Large intestine (tissue), 3 donors: Measurements from ENCODE around the gene C3orf70. TPM values are rescaled to one million over a fixed set of nuclear protein-coding genes. Genes with fewer than 3 reads are reported as not detected.
A peak's percentile ranks its signal among the peaks of the same experiment; 100 is the strongest.

Experiments
- DNase-seq, 2 donors: peaks; one replicate each; pipeline versions ENCODE4 v3.0.0 to v3.0.0-alpha.2; 2013
- H3K27ac ChIP-seq: one replicate; pipeline ENCODE4 v1.5.1; 2013; ENCODE audit warnings: low read length
- H3K27me3 ChIP-seq: 2 replicates; pipeline ENCODE4 v1.6.1; 2013; ENCODE audit warnings: low read length; ENCODE audit not compliant: control insufficient read depth, insufficient read depth
- H3K36me3 ChIP-seq: 2 replicates; pipeline ENCODE4 v1.6.1; 2013; ENCODE audit warnings: low read length; ENCODE audit not compliant: control insufficient read depth, insufficient read depth
- H3K4me1 ChIP-seq: one replicate; pipeline ENCODE4 v1.6.1; 2013; ENCODE audit warnings: low read length; ENCODE audit not compliant: control insufficient read depth, insufficient read depth
- H3K4me3 ChIP-seq: one replicate; pipeline ENCODE4 v1.5.1; 2013; ENCODE audit warnings: low read length
- H3K9me3 ChIP-seq: one replicate; pipeline ENCODE4 v1.6.1; 2013; ENCODE audit warnings: mild to moderate bottlenecking, low read depth, low read length, moderate library complexity; ENCODE audit not compliant: control insufficient read depth
- WGBS: methylation state at CpG from one replicate; pipeline ENCODE4 v1.1.5; 2013; ENCODE audit warnings: low lambda C conversion rate; ENCODE audit not compliant: insufficient coverage; 5-methylcytosine and 5-hydroxymethylcytosine counted together
- polyA plus RNA-seq: library from polyadenylated mRNA; unstranded; fragments of 120-200 nt; gene quantifications from one replicate; pipeline ENCODE4 v1.2.1, GENCODE V29; 2013

Gene C3orf70
- polyA plus RNA-seq, 1 donor = 10.2 TPM

DNA sequence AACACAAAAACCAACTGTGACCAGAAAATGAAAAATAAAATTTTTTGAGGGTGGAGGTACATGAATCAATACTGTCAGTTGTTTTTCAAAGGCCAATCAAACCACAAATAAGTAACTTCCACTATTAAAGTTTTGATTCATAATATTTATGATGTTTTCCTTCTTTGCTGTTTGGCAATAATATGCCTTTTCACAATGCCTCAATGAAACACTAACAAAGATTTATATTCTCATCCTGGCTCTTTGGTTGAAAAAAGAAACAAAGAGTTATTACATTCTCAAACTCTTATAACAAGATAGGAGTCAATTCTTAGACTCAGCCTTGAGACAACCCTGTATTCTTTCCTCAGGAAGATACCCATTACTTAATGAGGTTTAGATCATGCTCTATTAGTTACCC is 63.1 kb downstream of the C3orf70 start:
- no peak overlapping the region for H3K27ac ChIP-seq
- H3K4me3 ChIP-seq = no peak overlapping the region
- DNase-seq = no peak
- no peaks in the 10 kb centered on the region for H3K36me3 ChIP-seq
- no peaks in the 10 kb centered on the region for H3K4me1 ChIP-seq
- no peaks in the 10 kb centered on the region for H3K9me3 ChIP-seq
- no peaks in the 10 kb centered on the region for H3K27me3 ChIP-seq

DNA sequence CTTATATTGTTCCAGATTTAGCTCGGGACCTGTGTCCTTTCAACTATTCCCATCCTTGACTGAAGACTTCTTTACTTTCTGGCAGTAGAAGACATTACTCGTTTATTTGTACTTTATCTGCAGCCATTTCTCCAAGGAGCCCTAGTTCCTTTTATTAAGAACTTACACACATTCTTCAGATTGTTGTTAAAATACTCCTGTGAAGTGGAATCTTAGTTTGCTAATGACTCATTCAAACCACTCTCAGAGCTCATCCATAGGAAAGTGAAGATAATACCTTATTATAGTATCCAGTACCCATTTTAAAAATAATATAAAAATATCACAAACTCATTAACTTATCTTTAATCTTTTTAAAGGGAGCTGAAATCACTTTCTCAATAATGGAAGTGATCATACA is 63.5 kb downstream of the C3orf70 start:
- WGBS = 70% methylated on average over 2 of the region's 2 CpGs
- Histone ChIP-seq H3K4me1 (no peaks in the 10 kb centered on the region), H3K27ac (no peak overlapping the region), H3K27me3 (no peaks in the 10 kb centered on the region), H3K4me3 (no peak overlapping the region), H3K36me3 (no peaks in the 10 kb centered on the region), H3K9me3 (no peaks in the 10 kb centered on the region)
- no peak for DNase-seq

DNA sequence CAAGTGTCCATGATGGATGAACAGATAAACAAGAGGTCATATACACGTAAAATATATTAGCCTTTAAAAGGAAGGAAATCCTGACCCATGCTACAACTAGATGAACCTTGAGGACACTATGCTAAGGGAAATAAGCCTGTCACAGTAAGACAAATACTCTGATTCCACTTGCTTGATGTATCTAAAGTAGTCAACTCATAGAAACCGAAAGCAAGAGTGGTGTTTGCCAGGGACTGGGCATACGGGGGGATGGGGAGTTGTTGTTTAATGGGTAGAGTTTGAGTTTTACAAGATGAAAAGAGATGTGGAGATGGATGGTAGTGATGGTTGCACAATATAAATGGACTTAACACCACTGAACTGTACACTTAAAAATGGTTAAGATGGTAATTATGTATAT is 65.4 kb downstream of the C3orf70 start:
- WGBS = 50% methylated on average over 1 of the region's 3 CpGs
- no peaks in the 10 kb centered on the region for H3K36me3 ChIP-seq
- no peaks in the 10 kb centered on the region for H3K27me3 ChIP-seq
- no peaks in the 10 kb centered on the region for H3K4me1 ChIP-seq
- no peak overlapping the region for H3K4me3 ChIP-seq
- DNase-seq = no peak
- H3K9me3 ChIP-seq = no peaks in the 10 kb centered on the region
- no peak overlapping the region for H3K27ac ChIP-seq

DNA sequence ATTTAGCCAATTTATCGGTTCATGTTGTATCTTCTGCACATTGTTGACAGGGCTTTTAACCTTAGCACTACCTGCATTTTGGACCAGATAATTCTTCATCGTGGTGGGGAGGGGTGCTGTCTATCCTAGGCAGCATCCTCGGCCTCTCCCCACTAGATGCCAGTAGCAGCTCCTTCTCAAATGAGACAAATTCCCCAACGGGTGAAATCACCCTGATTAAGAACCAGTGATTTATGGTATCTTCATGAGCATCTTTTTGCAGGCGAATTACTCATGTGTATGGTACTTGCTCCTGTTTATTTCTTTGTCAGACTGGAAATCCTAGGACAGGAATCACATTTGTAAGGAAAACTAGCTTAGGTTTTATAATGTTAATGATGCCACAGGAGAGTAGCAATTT is 68.0 kb downstream of the C3orf70 start:
- Histone ChIP-seq H3K4me1 (peaks cover 5% of the 10 kb centered on the region), H3K36me3 (peaks cover 5% of the 10 kb centered on the region), H3K9me3 (no peaks in the 10 kb centered on the region), H3K4me3 (no peak overlapping the region), H3K27ac (no peak overlapping the region), H3K27me3 (no peaks in the 10 kb centered on the region)
- 83% methylated on average over 1 of the region's 5 CpGs for WGBS
- no peak for DNase-seq

DNA sequence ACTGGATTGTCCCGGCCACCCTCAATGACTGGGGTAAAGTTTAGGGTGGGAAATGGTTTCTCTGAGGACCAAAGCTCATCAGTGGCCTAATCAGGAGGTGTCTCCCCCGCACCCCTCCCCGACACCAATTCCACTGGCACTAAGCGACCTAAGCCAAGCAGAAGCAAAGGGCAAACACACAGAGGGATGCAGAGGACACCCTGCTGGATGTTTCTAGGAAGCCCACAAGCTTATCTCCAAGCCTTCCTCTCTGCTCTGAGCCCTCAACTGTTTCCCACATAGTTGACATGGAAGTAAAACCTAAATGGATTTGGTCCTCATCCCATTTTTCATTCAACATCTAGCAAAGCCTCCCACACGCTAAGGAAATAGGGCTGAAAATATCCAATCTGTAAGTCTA is 68.5 kb downstream of the C3orf70 start:
- no peak for DNase-seq
- no peak overlapping the region for H3K27ac ChIP-seq
- H3K4me1 ChIP-seq = peaks cover 5% of the 10 kb centered on the region
- WGBS = no CpG with 5 or more reads among the region's 5 CpGs
- peaks cover 5% of the 10 kb centered on the region for H3K36me3 ChIP-seq
- H3K9me3 ChIP-seq = no peaks in the 10 kb centered on the region
- no peaks in the 10 kb centered on the region for H3K27me3 ChIP-seq
- H3K4me3 ChIP-seq = no peak overlapping the region

DNA sequence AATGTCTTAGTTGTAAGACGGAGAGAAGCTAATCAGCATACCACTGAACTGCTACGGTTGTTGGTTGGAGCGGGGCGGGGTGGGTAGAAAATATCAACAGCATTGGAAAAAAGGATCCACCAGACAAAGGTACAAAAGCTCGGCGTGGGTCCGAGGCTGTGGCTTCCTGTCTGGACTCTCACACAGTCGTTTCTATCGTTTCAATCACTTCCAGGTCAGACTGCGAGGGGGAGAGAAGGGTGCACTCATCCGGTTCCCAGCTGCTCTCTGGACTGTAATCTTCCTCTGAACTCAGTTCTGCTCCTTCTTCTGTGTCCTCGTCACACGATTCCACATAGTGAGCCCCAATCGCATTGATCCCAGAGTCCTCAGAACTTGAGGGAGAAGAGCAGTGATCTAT is 70.0 kb downstream of the C3orf70 start:
- no peak for DNase-seq
- peaks cover 5% of the 10 kb centered on the region for H3K36me3 ChIP-seq
- H3K27ac ChIP-seq = no peak overlapping the region
- peaks cover 5% of the 10 kb centered on the region for H3K4me1 ChIP-seq
- H3K27me3 ChIP-seq = no peaks in the 10 kb centered on the region
- no peaks in the 10 kb centered on the region for H3K9me3 ChIP-seq
- WGBS = 100% methylated on average over 2 of the region's 14 CpGs
- H3K4me3 ChIP-seq = no peak overlapping the region

DNA sequence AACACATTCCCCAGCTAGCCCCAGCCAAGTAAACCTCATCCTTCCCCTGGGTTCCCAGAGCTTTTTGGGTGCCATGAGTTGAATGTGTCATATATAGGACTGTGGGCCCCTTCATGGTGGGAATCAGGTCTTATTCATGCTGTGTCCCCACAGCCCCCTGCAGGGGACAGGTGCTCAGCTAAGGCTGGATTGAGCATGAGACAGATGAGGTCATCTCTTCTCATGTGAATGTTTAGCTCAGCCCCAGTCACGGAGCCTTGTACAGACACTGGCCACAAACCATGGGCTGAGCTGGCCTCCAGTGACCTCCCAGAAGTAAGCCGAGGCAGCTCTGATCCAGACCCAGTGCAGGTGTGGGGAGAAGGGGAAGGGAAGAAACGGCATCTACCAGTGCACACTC is 70.7 kb downstream of the C3orf70 start:
- Histone ChIP-seq H3K9me3 (no peaks in the 10 kb centered on the region), H3K27ac (no peak overlapping the region), H3K36me3 (peaks cover 5% of the 10 kb centered on the region), H3K27me3 (no peaks in the 10 kb centered on the region), H3K4me1 (peaks cover 5% of the 10 kb centered on the region), H3K4me3 (no peak overlapping the region)
- no CpG with 5 or more reads among the region's 3 CpGs for WGBS
- DNase-seq = no peak

DNA sequence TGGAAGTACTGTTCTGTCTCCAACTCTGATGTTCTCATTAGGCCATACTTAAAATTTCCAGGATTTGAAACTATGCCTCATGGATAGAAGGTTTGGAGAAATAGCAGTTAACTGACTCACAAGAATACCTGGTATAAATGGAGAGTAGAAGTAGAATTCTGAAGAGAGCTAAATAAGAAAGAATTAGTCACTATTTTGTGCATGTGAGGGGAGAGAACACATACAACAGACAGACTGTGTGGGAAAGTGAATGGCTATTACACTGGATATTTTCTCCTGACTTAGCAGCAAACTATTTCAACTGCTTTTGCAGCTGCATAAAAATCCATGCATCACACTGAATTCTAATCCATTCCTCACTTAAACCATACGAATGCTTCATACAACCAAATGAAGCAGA is 71.3 kb downstream of the C3orf70 start:
- 100% methylated on average over 1 of the region's 1 CpG for WGBS
- no peak overlapping the region for H3K27ac ChIP-seq
- H3K9me3 ChIP-seq = no peaks in the 10 kb centered on the region
- no peaks in the 10 kb centered on the region for H3K27me3 ChIP-seq
- peaks cover 5% of the 10 kb centered on the region for H3K36me3 ChIP-seq
- H3K4me1 ChIP-seq = peaks cover 5% of the 10 kb centered on the region
- no peak overlapping the region for H3K4me3 ChIP-seq
- no peak for DNase-seq

DNA sequence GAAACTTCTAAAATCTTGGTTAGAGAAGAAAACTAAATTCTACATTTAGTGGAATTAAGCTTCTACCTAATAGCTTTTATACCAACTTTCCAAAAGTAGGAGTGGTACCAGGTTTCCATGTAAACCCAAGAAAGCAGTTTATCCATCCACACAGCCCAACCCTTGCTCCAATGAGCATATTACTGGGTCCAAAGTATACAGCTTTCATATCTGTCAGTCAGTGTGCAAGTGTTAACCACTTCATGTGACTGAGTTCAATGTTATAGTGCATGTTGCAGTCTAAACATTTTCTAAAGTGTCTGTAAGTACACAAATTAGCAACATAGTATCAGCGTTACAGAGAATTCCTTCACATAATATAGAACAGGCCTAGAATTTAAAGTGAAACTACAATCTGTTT is 73.2 kb downstream of the C3orf70 start:
- H3K9me3 ChIP-seq = no peaks in the 10 kb centered on the region
- H3K27me3 ChIP-seq = no peaks in the 10 kb centered on the region
- no peak overlapping the region for H3K4me3 ChIP-seq
- H3K36me3 ChIP-seq = peaks cover 5% of the 10 kb centered on the region
- no CpG with 5 or more reads among the region's 1 CpG for WGBS
- DNase-seq = peak; percentile 53 to 86
- peaks cover 5% of the 10 kb centered on the region for H3K4me1 ChIP-seq
- H3K27ac ChIP-seq = peak overlapping the region; percentile 51

DNA sequence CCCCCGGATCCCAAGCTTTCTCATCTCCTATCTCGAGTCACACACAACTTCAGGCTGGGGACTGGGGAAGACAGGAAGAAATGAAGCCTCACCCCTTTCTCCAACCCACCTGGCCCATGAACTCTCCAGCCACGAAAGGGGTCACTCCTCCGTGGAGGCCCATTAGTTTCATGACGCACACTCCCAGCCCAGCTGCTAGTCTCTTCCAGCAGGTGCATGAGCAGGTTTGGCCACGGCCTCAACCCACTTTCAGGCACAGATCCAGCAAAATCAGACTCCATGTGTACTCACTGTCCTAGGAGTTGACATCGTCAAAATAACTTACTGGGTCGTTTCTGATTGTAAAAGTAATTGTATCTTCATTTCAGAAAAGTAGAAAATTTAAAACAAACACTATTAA is 76.6 kb downstream of the C3orf70 start:
- H3K27ac ChIP-seq = no peak overlapping the region
- WGBS = no CpG with 5 or more reads among the region's 8 CpGs
- H3K9me3 ChIP-seq = no peaks in the 10 kb centered on the region
- peaks cover 5% of the 10 kb centered on the region for H3K4me1 ChIP-seq
- no peaks in the 10 kb centered on the region for H3K36me3 ChIP-seq
- H3K27me3 ChIP-seq = no peaks in the 10 kb centered on the region
- no peak for DNase-seq
- H3K4me3 ChIP-seq = no peak overlapping the region

DNA sequence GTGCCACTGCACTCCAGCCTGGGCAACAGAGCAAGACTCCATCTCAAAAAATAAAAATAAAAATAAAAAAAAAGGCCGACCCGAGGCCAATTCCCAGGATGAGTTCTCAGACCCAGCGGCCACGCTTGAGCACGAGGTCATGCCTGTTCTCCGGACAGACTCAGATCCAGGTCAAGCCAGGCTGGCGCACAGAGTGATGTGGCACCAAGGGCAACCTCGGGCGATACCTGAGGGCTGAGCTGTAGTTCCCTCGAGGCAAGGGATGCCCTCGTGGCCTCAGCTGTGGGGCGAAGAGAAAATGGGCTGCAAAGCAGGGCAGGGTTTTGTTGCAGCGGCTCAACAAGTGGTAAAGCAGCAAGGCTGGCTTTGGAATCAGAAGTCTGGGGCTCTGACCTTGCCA is 77.3 kb downstream of the C3orf70 start:
- Histone ChIP-seq H3K4me1 (peaks cover 5% of the 10 kb centered on the region), H3K9me3 (no peaks in the 10 kb centered on the region), H3K27ac (no peak overlapping the region), H3K36me3 (no peaks in the 10 kb centered on the region), H3K4me3 (no peak overlapping the region), H3K27me3 (no peaks in the 10 kb centered on the region)
- no peak for DNase-seq
- no CpG with 5 or more reads among the region's 13 CpGs for WGBS
